HEK293 (cell line): Measurements from ENCODE around the gene OSCAR.

ENCODE experiments used
- FEZF1 ChIP-seq: fragments of 450-650 bp; formaldehyde crosslinking; IDR thresholded peaks from 2 replicates; pipeline ENCODE4 v1.5.1; 2016; ENCODE audit warnings: missing biosample characterization, missing genetic modification characterization
- GFI1B ChIP-seq: fragments of 450-650 bp; formaldehyde crosslinking; IDR thresholded peaks from 2 replicates; pipeline ENCODE4 v1.5.1; 2016; ENCODE audit warnings: missing biosample characterization, missing genetic modification characterization
- MZF1 ChIP-seq: fragments of 450-650 bp; formaldehyde crosslinking; IDR thresholded peaks from 2 replicates; pipeline ENCODE4 v1.5.1; 2017; ENCODE audit warnings: missing biosample characterization, missing genetic modification characterization, borderline replicate concordance
- OSR2 ChIP-seq: fragments of 450-650 bp; formaldehyde crosslinking; IDR thresholded peaks from 2 replicates; pipeline ENCODE4 v1.5.1; 2016; ENCODE audit warnings: missing biosample characterization, missing genetic modification characterization
- OVOL3 ChIP-seq: fragments of 450-650 bp; formaldehyde crosslinking; IDR thresholded peaks from 2 replicates; pipeline ENCODE4 v1.5.1; 2016; ENCODE audit warnings: missing biosample characterization, missing genetic modification characterization
- SALL2 ChIP-seq: fragments of 450-650 bp; formaldehyde crosslinking; IDR thresholded peaks from 2 replicates; pipeline ENCODE4 v1.5.0; 2017; ENCODE audit warnings: missing biosample characterization, mild to moderate bottlenecking, missing genetic modification characterization, borderline replicate concordance
- SP7 ChIP-seq: fragments of 450-650 bp; formaldehyde crosslinking; IDR thresholded peaks from 2 replicates; pipeline ENCODE4 v1.5.1; 2016; ENCODE audit warnings: missing biosample characterization, missing genetic modification characterization
- ZBTB17 ChIP-seq: fragments of 450-650 bp; formaldehyde crosslinking; IDR thresholded peaks from 2 replicates; pipeline ENCODE4 v1.5.1; 2016; ENCODE audit warnings: missing biosample characterization, missing genetic modification characterization
- ZFHX2 ChIP-seq: fragments of 450-650 bp; formaldehyde crosslinking; conservative IDR thresholded peaks from 2 replicates; pipeline ENCODE4 v1.5.1; 2016; ENCODE audit warnings: missing biosample characterization, missing genetic modification characterization
- ZNF121 ChIP-seq: fragments of 450-650 bp; formaldehyde crosslinking; IDR thresholded peaks from 2 replicates; pipeline ENCODE4 v1.5.1; 2016; ENCODE audit warnings: missing biosample characterization, missing genetic modification characterization
- ZNF138 ChIP-seq: fragments of 450-650 bp; formaldehyde crosslinking; IDR thresholded peaks from 2 replicates; pipeline ENCODE4 v1.5.1; 2016; ENCODE audit warnings: missing biosample characterization, missing genetic modification characterization, borderline replicate concordance
- ZNF157 ChIP-seq: fragments of 450-650 bp; formaldehyde crosslinking; IDR thresholded peaks from 2 replicates; pipeline ENCODE4 v1.5.1; 2016; ENCODE audit warnings: missing biosample characterization, missing genetic modification characterization
- ZNF223 ChIP-seq: fragments of 450-650 bp; formaldehyde crosslinking; IDR thresholded peaks from 2 replicates; pipeline ENCODE4 v1.5.1; 2016; ENCODE audit warnings: missing biosample characterization, missing genetic modification characterization
- ZNF335 ChIP-seq: fragments of 450-650 bp; formaldehyde crosslinking; conservative IDR thresholded peaks from 2 replicates; pipeline ENCODE4 v1.5.1; 2016; ENCODE audit warnings: missing biosample characterization, missing genetic modification characterization
- ZNF341 ChIP-seq: fragments of 450-650 bp; formaldehyde crosslinking; IDR thresholded peaks from 2 replicates; pipeline ENCODE4; 2016; ENCODE audit warnings: low read depth, missing biosample characterization, missing genetic modification characterization
- ZNF350 ChIP-seq: fragments of 450-650 bp; formaldehyde crosslinking; IDR thresholded peaks from 2 replicates; pipeline ENCODE4 v1.5.0; 2017; ENCODE audit warnings: missing biosample characterization, mild to moderate bottlenecking, missing genetic modification characterization
- ZNF416 ChIP-seq: fragments of 450-650 bp; formaldehyde crosslinking; IDR thresholded peaks from 2 replicates; pipeline ENCODE4 v1.5.1; 2016; ENCODE audit warnings: missing biosample characterization, missing genetic modification characterization
- ZNF423 ChIP-seq: fragments of 450-650 bp; formaldehyde crosslinking; IDR thresholded peaks from 2 replicates; pipeline ENCODE4 v1.5.1; 2016; ENCODE audit warnings: missing biosample characterization, missing genetic modification characterization
- ZNF501 ChIP-seq: fragments of 450-650 bp; formaldehyde crosslinking; IDR thresholded peaks from 2 replicates; pipeline ENCODE4 v1.5.1; 2016; ENCODE audit warnings: missing biosample characterization, missing genetic modification characterization
- ZNF521 ChIP-seq: fragments of 450-650 bp; formaldehyde crosslinking; IDR thresholded peaks from 2 replicates; pipeline ENCODE4 v1.5.1; 2017; ENCODE audit warnings: missing biosample characterization, mild to moderate bottlenecking, missing genetic modification characterization
- ZNF560 ChIP-seq: fragments of 450-650 bp; formaldehyde crosslinking; IDR thresholded peaks from 2 replicates; pipeline ENCODE4 v1.5.1; 2017; ENCODE audit warnings: missing biosample characterization, missing genetic modification characterization, borderline replicate concordance
- ZNF600 ChIP-seq: fragments of 450-650 bp; formaldehyde crosslinking; IDR thresholded peaks from 2 replicates; pipeline ENCODE4 v1.5.1; 2016; ENCODE audit warnings: missing biosample characterization, missing genetic modification characterization
- ZNF621 ChIP-seq: fragments of 450-650 bp; formaldehyde crosslinking; IDR thresholded peaks from 2 replicates; pipeline ENCODE4 v1.5.1; 2017; ENCODE audit warnings: missing biosample characterization, missing genetic modification characterization
- ZNF747 ChIP-seq: fragments of 450-650 bp; formaldehyde crosslinking; IDR thresholded peaks from 2 replicates; pipeline ENCODE4 v1.5.1; 2016; ENCODE audit warnings: missing biosample characterization, missing genetic modification characterization
- ZNF768 ChIP-seq: fragments of 450-650 bp; formaldehyde crosslinking; IDR thresholded peaks from 2 replicates; pipeline ENCODE4 v1.5.1; 2018; ENCODE audit warnings: missing biosample characterization, mild to moderate bottlenecking, missing genetic modification characterization
- ZNF791 ChIP-seq: fragments of 450-650 bp; formaldehyde crosslinking; IDR thresholded peaks from 2 replicates; pipeline ENCODE4 v1.5.1; 2016; ENCODE audit warnings: missing biosample characterization, missing genetic modification characterization
- ZNF843 ChIP-seq: fragments of 450-650 bp; formaldehyde crosslinking; IDR thresholded peaks from 2 replicates; pipeline ENCODE4 v1.5.1; 2016; ENCODE audit warnings: missing biosample characterization, missing genetic modification characterization
- ZSCAN30 ChIP-seq: fragments of 450-650 bp; IDR thresholded peaks from 2 replicates; pipeline ENCODE4 v1.5.1; 2018; ENCODE audit warnings: missing biosample characterization, mild to moderate bottlenecking, missing genetic modification characterization, moderate library complexity
- TF ChIP-seq, protein P1 (sequence below): fragments of 450-650 bp; formaldehyde crosslinking; IDR thresholded peaks from 2 replicates; pipeline ENCODE4 v1.5.1; 2017; ENCODE audit warnings: missing biosample characterization, missing genetic modification characterization
- TF ChIP-seq, protein P2 (sequence below): fragments of 450-650 bp; formaldehyde crosslinking; IDR thresholded peaks from 2 replicates; pipeline ENCODE4 v1.5.1; 2016; ENCODE audit warnings: missing biosample characterization, missing genetic modification characterization
- TF ChIP-seq, protein P3 (sequence below): fragments of 450-650 bp; formaldehyde crosslinking; IDR thresholded peaks from 2 replicates; pipeline ENCODE4 v1.5.1; 2016; ENCODE audit warnings: missing biosample characterization, missing genetic modification characterization
- TF ChIP-seq, protein P4 (sequence below): fragments of 450-650 bp; formaldehyde crosslinking; IDR thresholded peaks from 2 replicates; pipeline ENCODE4 v1.5.1; 2016; ENCODE audit warnings: missing biosample characterization, missing genetic modification characterization
- TF ChIP-seq, protein P5 (sequence below): fragments of 450-650 bp; formaldehyde crosslinking; IDR thresholded peaks from 2 replicates; pipeline ENCODE4 v1.5.1; 2017; ENCODE audit warnings: missing biosample characterization, missing genetic modification characterization
- TF ChIP-seq, protein P6 (sequence below): fragments of 450-650 bp; IDR thresholded peaks from 2 replicates; pipeline ENCODE4 v1.5.1; 2018; ENCODE audit warnings: missing biosample characterization, mild to moderate bottlenecking, missing genetic modification characterization

OSCAR gene

DNA sequence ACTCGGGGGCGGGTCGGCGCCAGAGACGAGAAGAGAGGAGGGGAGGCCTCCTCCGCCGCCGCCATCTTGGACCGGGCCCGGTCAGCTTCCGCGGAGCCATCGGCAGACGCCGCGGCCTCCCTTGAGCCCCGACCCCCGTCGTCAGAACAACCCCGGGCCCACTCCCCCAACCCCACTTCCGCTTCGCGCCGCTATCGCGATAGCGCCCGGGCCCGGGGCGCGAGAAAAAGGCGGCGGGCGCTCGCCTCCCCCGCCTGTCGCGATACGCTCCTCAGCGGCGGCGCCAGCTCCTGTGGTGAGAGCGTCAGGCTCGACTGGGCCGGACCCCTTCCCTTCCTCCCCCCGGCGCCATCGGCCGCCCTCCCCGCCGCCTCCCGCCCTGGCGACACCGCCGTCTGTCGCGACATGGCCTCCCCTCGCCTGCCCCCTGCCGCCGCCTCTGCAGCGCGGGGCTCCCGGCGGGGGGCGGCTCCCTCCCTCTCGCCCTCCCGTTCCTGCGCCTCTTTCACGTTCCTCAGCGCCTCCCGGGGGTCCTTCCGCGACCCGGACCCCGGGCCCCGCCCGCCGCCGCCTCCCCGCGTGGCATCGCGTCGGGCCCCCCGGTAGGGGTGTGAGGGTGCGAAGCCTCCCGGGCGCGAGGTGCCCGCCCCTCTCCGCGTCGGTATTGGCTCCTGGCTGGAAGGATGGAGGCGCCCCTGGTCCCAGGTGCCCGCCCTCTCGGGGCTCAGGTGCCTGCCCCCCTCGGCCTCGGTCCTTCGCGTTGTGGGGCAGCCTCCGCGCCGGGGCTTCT is 37.3 kb upstream of the OSCAR start, which contains the start of gene CNOT3 (continued):
- TF ChIP-seq, protein P1, sequence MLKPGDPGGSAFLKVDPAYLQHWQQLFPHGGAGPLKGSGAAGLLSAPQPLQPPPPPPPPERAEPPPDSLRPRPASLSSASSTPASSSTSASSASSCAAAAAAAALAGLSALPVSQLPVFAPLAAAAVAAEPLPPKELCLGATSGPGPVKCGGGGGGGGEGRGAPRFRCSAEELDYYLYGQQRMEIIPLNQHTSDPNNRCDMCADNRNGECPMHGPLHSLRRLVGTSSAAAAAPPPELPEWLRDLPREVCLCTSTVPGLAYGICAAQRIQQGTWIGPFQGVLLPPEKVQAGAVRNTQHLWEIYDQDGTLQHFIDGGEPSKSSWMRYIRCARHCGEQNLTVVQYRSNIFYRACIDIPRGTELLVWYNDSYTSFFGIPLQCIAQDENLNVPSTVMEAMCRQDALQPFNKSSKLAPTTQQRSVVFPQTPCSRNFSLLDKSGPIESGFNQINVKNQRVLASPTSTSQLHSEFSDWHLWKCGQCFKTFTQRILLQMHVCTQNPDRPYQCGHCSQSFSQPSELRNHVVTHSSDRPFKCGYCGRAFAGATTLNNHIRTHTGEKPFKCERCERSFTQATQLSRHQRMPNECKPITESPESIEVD (tag by site-specific recombination), result no peak
- TF ChIP-seq ZNF843 (tag by site-specific recombination) (0 out of 2 replicates have a peak, but pooled peaks have one; percentile 32), FEZF1 (tag by site-specific recombination) (no peak), ZNF768 (no peak), GFI1B (tag by site-specific recombination) (no peak), ZFHX2 (tag by site-specific recombination) (no peak), ZNF223 (tag by site-specific recombination) (no peak), MZF1 (no peak), ZNF335 (tag by site-specific recombination) (peak; percentile 65), ZNF423 (tag by site-specific recombination) (no peak), ZNF350 (tag by site-specific recombination) (no peak), ZNF521 (tag by site-specific recombination) (no peak), SP7 (tag by site-specific recombination) (peak; percentile 51), ZBTB17 (tag by site-specific recombination) (no peak), ZNF747 (tag by site-specific recombination) (no peak), ZNF560 (tag by site-specific recombination) (no peak), OVOL3 (tag by site-specific recombination) (no peak), ZNF138 (tag by site-specific recombination) (no peak), ZNF121 (tag by site-specific recombination) (no peak), OSR2 (no peak), ZNF791 (tag by site-specific recombination) (no peak), ZNF621 (no peak), ZNF600 (no peak), SALL2 (tag by site-specific recombination) (no peak), ZNF416 (tag by site-specific recombination) (no peak), ZNF501 (tag by site-specific recombination) (no peak), ZSCAN30 (tag by site-specific recombination) (no peak), ZNF157 (no peak), ZNF341 (no peak)
- TF ChIP-seq, protein P2, sequence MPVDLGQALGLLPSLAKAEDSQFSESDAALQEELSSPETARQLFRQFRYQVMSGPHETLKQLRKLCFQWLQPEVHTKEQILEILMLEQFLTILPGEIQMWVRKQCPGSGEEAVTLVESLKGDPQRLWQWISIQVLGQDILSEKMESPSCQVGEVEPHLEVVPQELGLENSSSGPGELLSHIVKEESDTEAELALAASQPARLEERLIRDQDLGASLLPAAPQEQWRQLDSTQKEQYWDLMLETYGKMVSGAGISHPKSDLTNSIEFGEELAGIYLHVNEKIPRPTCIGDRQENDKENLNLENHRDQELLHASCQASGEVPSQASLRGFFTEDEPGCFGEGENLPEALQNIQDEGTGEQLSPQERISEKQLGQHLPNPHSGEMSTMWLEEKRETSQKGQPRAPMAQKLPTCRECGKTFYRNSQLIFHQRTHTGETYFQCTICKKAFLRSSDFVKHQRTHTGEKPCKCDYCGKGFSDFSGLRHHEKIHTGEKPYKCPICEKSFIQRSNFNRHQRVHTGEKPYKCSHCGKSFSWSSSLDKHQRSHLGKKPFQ, result no peak
- TF ChIP-seq, protein P3, sequence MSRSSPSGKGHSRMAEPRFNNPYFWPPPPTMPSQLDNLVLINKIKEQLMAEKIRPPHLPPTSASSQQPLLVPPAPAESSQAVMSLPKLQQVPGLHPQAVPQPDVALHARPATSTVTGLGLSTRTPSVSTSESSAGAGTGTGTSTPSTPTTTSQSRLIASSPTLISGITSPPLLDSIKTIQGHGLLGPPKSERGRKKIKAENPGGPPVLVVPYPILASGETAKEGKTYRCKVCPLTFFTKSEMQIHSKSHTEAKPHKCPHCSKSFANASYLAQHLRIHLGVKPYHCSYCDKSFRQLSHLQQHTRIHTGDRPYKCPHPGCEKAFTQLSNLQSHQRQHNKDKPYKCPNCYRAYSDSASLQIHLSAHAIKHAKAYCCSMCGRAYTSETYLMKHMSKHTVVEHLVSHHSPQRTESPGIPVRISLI (tag by site-specific recombination), result no peak
- TF ChIP-seq, protein P4, sequence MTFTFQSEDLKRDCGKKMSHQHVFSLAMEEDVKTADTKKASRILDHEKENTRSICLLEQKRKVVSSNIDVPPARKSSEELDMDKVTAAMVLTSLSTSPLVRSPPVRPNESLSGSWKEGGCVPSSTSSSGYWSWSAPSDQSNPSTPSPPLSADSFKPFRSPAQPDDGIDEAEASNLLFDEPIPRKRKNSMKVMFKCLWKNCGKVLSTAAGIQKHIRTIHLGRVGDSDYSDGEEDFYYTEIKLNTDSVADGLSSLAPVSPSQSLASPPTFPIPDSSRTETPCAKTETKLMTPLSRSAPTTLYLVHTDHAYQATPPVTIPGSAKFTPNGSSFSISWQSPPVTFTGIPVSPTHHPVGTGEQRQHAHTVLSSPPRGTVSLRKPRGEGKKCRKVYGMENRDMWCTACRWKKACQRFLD (tag by site-specific recombination), result no peak
- TF ChIP-seq, protein P5, sequence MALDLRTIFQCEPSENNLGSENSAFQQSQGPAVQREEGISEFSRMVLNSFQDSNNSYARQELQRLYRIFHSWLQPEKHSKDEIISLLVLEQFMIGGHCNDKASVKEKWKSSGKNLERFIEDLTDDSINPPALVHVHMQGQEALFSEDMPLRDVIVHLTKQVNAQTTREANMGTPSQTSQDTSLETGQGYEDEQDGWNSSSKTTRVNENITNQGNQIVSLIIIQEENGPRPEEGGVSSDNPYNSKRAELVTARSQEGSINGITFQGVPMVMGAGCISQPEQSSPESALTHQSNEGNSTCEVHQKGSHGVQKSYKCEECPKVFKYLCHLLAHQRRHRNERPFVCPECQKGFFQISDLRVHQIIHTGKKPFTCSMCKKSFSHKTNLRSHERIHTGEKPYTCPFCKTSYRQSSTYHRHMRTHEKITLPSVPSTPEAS (tag by site-specific recombination), result no peak
- TF ChIP-seq, protein P6, sequence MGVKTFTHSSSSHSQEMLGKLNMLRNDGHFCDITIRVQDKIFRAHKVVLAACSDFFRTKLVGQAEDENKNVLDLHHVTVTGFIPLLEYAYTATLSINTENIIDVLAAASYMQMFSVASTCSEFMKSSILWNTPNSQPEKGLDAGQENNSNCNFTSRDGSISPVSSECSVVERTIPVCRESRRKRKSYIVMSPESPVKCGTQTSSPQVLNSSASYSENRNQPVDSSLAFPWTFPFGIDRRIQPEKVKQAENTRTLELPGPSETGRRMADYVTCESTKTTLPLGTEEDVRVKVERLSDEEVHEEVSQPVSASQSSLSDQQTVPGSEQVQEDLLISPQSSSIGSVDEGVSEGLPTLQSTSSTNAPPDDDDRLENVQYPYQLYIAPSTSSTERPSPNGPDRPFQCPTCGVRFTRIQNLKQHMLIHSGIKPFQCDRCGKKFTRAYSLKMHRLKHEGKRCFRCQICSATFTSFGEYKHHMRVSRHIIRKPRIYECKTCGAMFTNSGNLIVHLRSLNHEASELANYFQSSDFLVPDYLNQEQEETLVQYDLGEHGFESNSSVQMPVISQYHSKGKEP, result no peak
